ENCODE results near the gene SDK2.

GRCh38 chr17:73319766-73320165 lies 324.5 kb downstream of the SDK2 start:
- TF ChIP-seq RFX5 (IDR thresholded peaks at IDR 0.05; ENCODE audit: borderline replicate concordance, low read depth, low read length) (no peak), POLR2AphosphoS5 (IDR thresholded peaks at IDR 0.05; ENCODE audit: low read depth, low read length) (no peak), MAFK (IDR thresholded peaks at IDR 0.05; ENCODE audit: low read depth, low read length) (no peak), TCF12 (IDR thresholded peaks at IDR 0.05; ENCODE audit: low read depth, low read length) (no peak)
- TF ChIP-seq, protein P1, sequence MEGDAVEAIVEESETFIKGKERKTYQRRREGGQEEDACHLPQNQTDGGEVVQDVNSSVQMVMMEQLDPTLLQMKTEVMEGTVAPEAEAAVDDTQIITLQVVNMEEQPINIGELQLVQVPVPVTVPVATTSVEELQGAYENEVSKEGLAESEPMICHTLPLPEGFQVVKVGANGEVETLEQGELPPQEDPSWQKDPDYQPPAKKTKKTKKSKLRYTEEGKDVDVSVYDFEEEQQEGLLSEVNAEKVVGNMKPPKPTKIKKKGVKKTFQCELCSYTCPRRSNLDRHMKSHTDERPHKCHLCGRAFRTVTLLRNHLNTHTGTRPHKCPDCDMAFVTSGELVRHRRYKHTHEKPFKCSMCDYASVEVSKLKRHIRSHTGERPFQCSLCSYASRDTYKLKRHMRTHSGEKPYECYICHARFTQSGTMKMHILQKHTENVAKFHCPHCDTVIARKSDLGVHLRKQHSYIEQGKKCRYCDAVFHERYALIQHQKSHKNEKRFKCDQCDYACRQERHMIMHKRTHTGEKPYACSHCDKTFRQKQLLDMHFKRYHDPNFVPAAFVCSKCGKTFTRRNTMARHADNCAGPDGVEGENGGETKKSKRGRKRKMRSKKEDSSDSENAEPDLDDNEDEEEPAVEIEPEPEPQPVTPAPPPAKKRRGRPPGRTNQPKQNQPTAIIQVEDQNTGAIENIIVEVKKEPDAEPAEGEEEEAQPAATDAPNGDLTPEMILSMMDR (IDR thresholded peaks at IDR 0.05; ENCODE audit: control extremely low read depth in 1 of 3, insufficient read depth in 1 of 3, low read depth in 1 of 3, low read length in 3 of 3): no peak
